Aorta (tissue), 5 donors: ENCODE results near the gene C4orf50. TPM values are rescaled to one million over a fixed set of nuclear protein-coding genes. Genes with fewer than 3 reads are reported as not detected.

ENCODE experiments used
- ATAC-seq: fragments of 200-7000 bp; cut with Tn5 transposase; one replicate; pipeline ENCODE4 v1.9.1; 2022; ENCODE audit warnings: moderate library complexity; ENCODE audit not compliant: low FRiP score
- DNase-seq, 2 donors: peaks; one replicate each; pipeline ENCODE4 v3.0.0-alpha.2; 2020
- H3K27ac ChIP-seq, 2 donors: one replicate each; pipeline ENCODE4 v1.5.1; 2013; ENCODE audit warnings: low read length in 2 of 2, mild to moderate bottlenecking in 2 of 2, moderate library complexity in 2 of 2, control low read depth in 1 of 2, inconsistent platforms in 1 of 2, low read depth in 1 of 2
- H3K27me3 ChIP-seq, 2 donors: one replicate each; pipeline ENCODE4 v1.6.1; 2013; ENCODE audit warnings: control low read depth in 1 of 2, low read length in 1 of 2, mild to moderate bottlenecking in 1 of 2, moderate library complexity in 1 of 2; ENCODE audit not compliant: insufficient read depth in 2 of 2, control insufficient read depth in 1 of 2
- H3K36me3 ChIP-seq, 2 donors: one replicate each; pipeline ENCODE4 v1.6.1; 2013; ENCODE audit warnings: control low read depth in 1 of 2, low read length in 1 of 2, mild to moderate bottlenecking in 1 of 2; ENCODE audit not compliant: insufficient read depth in 2 of 2, control insufficient read depth in 1 of 2
- H3K4me1 ChIP-seq, 2 donors: one replicate each; pipeline ENCODE4 v1.6.1; 2013; ENCODE audit warnings: low read length in 2 of 2, control low read depth in 1 of 2, mild to moderate bottlenecking in 1 of 2, moderate library complexity in 1 of 2; ENCODE audit not compliant: insufficient read depth in 2 of 2, control insufficient read depth in 1 of 2
- H3K4me3 ChIP-seq, 2 donors: one replicate each; pipeline ENCODE4 v1.5.1; 2013; ENCODE audit warnings: low read length in 2 of 2, control low read depth in 1 of 2, mild to moderate bottlenecking in 1 of 2
- H3K9me3 ChIP-seq: one replicate; pipeline ENCODE4 v1.6.1; 2013; ENCODE audit warnings: mild to moderate bottlenecking, low read length; ENCODE audit not compliant: control insufficient read depth
- WGBS, 2 donors: extraction: QIAGEN DNeasy Blood & Tissue Kit; methylation state at CpG; one replicate each; pipeline ENCODE4 v1.1.7; 2013; 5-methylcytosine and 5-hydroxymethylcytosine counted together
- intact Hi-C, 2 donors: fragments of 100-400 bp; cut with DNase I; formaldehyde crosslinking; loops; one replicate each; pipeline versions ENCODE4 v1.14.2 to v1.15.0; 2022
- polyA plus RNA-seq, 2 donors: library from polyadenylated mRNA; stranded (reverse); fragments of 200-250 nt; gene quantifications; one replicate each; pipeline ENCODE4 v1.2.3, GENCODE V29; 2013
- total RNA-seq, 2 donors: library from RNA; stranded (reverse); fragmentation: NEBNext Ultra II Directional; extraction: Animal tissue kit (Norgen Biotek cat#: 25700); gene quantifications; one replicate each; pipeline ENCODE4 v1.2.1, GENCODE V29; 2021
- donor health status: healthy with polysubstance abuse.
- donor health status: Bipolar disorder and iron deficiency.
- donor health status: DM: no; HTN: no; CAD: no.
- donor health status: DM: no; HTN: no; CAD: no.
- donor health status: DM: yes; HTN: yes; CAD: no.

C4orf50 gene
- total and polyA plus RNA-seq, 4 donors = 0.03 to 0.06 TPM; not detected in 2

DNA sequence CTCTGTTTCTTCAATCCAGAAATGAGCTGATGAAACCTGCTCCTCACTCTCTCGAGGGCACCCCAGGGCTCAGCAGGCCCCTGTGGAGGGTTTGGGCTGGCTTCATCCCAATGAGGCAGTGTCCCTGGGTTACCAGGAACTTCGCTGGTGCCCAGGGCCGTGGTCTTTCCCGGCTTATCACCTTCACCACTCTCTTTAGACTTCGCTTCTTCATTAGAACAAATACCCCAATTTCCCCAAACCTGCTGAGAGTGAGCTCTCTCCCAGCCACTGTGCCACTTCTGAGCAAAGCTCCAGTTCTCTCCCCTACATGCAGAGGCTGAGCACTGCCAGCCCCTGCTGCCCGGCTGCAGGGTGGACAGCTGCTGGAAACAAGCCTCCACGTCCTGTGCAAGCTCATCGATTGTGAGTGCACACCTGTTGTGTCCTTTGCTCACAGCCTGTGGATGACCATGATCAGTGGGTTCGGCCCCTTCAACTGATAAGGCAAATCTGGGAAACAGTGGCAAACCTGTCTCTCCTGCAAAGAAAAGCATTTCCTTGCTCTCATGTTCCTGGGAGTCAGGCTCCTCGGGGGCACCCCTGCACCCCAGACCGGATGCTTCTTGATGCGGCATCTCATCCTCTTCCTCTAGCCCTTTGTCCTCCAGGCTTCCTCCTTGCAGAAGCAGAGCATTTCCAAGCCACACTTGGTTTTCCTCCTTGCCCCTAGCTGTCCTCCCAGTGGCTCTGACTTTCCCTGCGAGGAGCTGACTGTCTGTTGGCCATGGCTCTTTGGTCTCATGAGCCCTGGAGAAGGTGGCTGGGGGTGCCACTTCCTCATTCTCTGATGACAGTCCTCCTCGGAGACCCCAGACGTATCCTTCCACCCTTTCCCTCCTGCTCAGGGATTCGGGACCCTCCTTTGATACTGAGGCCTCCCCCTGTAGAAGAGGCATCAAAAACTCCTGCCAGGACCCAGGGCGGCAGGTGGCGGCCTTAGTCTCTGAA is 28.7 kb downstream of the C4orf50 start:
- H3K4me3 ChIP-seq = no peak overlapping the region
- no peaks in the 10 kb centered on the region for H3K9me3 ChIP-seq
- H3K27ac ChIP-seq = no peak overlapping the region
- ATAC-seq (no peak), DNase-seq (no peak)
- no peaks in the 10 kb centered on the region for H3K36me3 ChIP-seq
- no peaks in the 10 kb centered on the region for H3K27me3 ChIP-seq
- intact Hi-C loops = no loop called here
- 76 to 82% methylated on average over 18 of the region's 18 CpGs for WGBS, 2 donors
- no peaks in the 10 kb centered on the region for H3K4me1 ChIP-seq

DNA sequence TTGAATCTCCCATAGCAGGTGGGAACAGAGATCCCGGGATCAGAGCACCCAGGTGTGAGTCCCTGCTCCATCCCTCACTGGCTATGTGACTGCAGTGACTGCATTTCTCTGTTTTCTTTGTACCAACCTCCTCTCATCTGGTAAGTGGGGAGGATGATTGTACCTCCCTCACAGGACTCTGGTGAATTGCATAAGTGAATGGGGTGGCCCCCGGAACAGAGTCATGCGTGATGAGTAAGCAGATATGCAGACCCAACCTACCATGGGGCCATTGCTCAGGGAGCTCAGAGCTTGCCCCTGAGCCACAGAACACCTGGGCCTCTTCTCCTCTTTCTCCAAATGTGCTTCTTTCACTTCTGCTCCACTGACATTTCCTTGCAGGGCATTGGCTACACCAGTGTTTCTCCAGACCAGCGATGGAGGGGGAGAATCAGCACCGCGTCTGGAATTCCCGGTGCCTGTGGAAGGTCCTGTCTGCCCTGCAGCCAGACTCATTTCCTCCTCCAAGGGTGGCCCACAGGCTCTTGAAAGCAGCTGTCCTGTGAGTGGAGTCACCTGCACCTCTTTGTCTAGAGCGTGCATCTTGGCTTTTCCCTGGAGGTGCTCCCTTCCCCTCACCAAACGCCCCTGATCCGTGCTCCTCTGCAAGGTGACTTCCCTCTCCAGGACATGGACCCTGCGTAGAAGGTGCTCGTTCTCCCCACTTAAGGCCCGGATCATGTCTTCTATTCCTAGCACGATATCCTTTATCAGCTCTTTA is 30.0 kb downstream of the C4orf50 start:
- H3K4me3 ChIP-seq = no peak overlapping the region
- no peak overlapping the region for H3K27ac ChIP-seq
- H3K27me3 ChIP-seq = no peaks in the 10 kb centered on the region
- no peaks in the 10 kb centered on the region for H3K36me3 ChIP-seq
- intact Hi-C loops = no loop called here
- WGBS, 2 donors = 79 to 80% methylated on average over 14 of the region's 14 CpGs
- no peaks in the 10 kb centered on the region for H3K4me1 ChIP-seq
- DNase-seq (no peak), ATAC-seq (peak; percentile 15)
- peaks cover 3% of the 10 kb centered on the region for H3K9me3 ChIP-seq

DNA sequence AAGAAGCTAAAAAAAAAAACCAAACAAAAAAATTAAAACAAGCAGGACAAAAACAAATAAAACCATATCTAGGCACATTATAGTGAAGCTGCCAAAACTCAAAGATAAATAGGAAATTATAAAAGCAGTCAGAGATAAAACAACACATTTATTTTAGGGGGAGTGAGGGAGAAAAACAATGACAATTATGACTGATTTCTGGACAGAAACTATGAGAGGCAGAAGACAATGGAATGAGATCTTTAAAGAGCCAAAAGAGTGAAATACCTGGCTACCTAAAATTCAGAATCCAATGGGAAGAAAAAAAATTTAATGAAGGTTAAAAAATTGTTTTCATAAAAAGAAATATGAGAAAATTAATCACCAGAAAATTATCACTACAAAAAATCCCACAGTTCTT is 33.4 kb downstream of the C4orf50 start:
- ATAC-seq (no peak), DNase-seq (no peak)
- no peak overlapping the region for H3K27ac ChIP-seq
- no peaks in the 10 kb centered on the region for H3K4me1 ChIP-seq
- H3K36me3 ChIP-seq = no peaks in the 10 kb centered on the region
- intact Hi-C loops = no loop called here
- H3K9me3 ChIP-seq = peaks cover 6% of the 10 kb centered on the region
- H3K4me3 ChIP-seq = no peak overlapping the region
- no peaks in the 10 kb centered on the region for H3K27me3 ChIP-seq

DNA sequence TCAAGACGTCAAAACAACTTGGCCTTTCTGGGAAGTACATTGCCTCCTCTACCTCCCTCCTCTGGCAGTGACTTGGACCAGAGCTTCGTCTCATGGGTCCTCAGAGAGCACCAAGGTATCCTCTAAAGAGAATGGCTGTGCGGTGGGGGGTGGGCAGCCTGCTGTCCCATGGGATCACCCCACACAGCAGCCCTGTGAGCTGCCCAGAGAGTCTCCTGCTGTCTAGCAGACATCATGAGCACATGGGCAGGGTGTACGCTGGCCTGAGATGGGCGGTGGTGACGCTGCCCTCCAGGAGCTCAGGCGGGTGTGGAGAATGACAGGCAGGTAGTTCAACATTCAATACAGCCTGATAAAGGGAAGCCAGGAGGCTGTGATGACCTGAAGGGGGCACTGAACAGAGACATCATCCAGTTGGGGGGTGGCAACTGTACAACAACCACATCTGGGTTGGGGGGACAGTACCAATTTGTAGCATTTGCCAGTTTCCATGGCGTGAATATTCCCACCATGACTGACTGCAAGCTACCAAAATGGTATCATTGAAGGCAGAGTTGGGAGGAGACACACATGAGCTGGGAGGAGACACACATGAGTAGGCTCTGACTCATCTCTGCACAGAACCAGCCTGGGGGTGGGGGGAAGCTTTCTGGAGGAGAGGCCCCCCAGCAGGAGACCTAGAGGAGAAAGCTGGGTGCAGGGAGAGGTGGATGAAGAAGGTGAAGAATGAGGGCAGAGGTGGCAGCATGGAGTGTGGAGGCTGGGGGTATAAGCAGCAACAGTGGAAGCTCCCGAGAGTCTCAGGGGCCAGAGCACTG is 35.9 kb downstream of the C4orf50 start:
- ATAC-seq = no peak
- no peaks in the 10 kb centered on the region for H3K4me1 ChIP-seq
- no peak overlapping the region for H3K27ac ChIP-seq
- H3K27me3 ChIP-seq = no peaks in the 10 kb centered on the region
- no peak for DNase-seq
- 70 to 76% methylated on average over 9 of the region's 9 CpGs for WGBS, 2 donors
- H3K9me3 ChIP-seq = peaks cover 6% of the 10 kb centered on the region
- no peaks in the 10 kb centered on the region for H3K36me3 ChIP-seq
- intact Hi-C loops = no loop called here
- no peak overlapping the region for H3K4me3 ChIP-seq

DNA sequence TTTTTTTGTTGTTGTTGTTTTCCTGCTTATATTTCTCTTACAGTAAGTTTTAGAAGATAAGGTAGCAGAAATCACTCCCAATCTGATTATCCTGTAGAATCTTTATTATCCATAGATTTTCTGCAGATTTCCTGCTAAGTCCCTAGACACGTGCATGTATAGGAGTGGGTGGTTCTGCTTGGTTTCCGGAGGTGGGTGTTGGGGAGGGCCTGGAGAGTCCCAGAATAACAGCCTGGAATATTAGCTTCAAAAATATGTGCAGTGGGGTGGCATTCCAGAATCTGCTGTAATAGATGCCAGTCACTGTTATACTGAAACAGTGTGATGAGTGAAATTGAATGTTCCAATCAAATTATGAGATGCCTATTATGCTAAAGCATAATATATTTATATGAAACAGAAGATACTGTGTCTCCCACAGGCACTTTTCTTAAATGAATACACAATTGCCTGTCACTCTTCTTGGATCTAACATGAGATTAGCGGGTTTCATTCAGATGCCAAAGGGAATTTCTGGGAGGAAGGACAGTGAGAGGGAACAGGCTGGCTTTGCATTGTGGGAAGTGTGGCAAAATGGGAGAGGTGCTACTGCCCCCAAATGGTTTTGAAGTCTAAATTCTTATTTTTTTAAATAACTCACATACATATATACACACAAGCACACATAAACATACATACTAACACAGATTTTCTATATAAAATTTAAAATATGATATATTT is 37.6 kb downstream of the C4orf50 start:
- WGBS, 2 donors = 21 to 24% methylated on average over 3 of the region's 3 CpGs

DNA sequence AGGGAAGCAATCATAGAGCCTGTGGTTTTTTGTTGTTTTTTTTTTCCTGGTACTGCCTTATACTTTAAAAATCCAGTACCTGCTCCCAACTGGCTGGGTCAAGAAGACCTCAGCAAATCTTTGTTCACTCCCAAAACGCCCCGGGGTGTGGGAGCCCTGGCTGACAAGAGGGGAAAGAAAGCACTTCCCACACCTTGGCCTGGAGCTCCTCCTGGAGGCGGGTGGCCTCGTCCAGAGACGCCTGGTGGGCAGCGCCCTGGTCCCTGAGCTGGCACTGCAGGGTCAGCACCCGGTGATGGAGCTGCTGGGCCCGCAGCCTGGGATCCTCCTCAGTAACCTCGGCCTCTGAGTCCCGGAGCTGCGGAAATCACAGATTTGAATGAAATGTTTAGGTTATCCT is 38.2 kb downstream of the C4orf50 start:
- peaks cover 6% of the 10 kb centered on the region for H3K9me3 ChIP-seq
- ATAC-seq (peak; percentile 70), DNase-seq (no peak)
- no peak overlapping the region for H3K27ac ChIP-seq
- intact Hi-C loops = no loop called here
- H3K36me3 ChIP-seq = no peaks in the 10 kb centered on the region
- no peaks in the 10 kb centered on the region for H3K27me3 ChIP-seq
- H3K4me3 ChIP-seq = no peak overlapping the region
- WGBS, 2 donors = 17 to 19% methylated on average over 11 of the region's 11 CpGs
- no peaks in the 10 kb centered on the region for H3K4me1 ChIP-seq

More for the DNA sequence above, 37.6 kb downstream of the C4orf50 start:
- Histone ChIP-seq H3K9me3 (peaks cover 6% of the 10 kb centered on the region), H3K27ac (no peak overlapping the region), H3K4me3 (no peak overlapping the region), H3K36me3 (no peaks in the 10 kb centered on the region), H3K4me1 (no peaks in the 10 kb centered on the region), H3K27me3 (no peaks in the 10 kb centered on the region)
- ATAC-seq = no peak
- no peak for DNase-seq
- intact Hi-C loops = no loop called here

DNA sequence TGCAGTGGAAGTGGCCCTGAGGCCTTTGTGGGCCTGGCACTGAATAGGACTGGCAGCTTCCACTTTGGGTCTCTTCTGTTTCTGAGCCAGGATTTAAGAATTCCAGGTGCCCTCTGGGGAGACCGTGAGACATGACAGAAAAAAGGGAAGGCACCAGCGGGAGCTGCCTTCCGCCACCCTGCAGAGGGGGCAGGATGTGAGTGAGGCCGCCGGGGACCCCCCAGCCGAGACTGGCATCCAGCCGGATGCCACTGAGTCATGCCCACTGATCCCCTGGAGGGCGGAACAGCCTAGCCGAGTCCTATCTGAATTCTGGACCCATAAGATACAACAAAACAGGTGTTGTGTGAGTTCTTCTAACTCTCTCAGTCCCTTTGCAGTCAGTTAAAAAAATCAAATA is 41.3 kb downstream of the C4orf50 start:
- no peaks in the 10 kb centered on the region for H3K9me3 ChIP-seq
- intact Hi-C loops = no loop called here
- WGBS, 2 donors = 70 to 71% methylated on average over 9 of the region's 9 CpGs

DNA sequence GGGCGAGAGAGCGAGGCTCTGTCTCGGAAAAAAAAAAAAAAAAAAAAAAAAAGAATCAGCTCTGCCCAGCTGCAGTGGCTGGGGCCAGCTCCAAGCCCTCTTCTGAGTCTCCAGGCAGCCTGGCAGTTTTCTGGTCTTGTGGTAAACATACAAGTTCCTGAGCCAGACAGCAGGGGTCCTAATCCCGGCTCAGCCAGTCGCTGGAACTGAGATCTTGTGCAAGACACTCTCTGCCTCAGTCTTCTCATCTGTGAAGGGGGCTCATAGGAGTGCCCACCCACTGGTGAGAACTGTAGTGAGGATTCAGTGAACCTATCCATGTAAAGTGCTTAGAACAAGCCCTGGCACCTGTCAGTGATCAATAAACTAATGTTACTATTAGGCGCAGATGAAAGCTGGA is 41.8 kb downstream of the C4orf50 start:
- intact Hi-C loops = no loop called here
- ATAC-seq (no peak), DNase-seq (no peak)
- H3K27me3 ChIP-seq = no peaks in the 10 kb centered on the region
- WGBS, 2 donors = 77 to 81% methylated on average over 6 of the region's 6 CpGs
- no peaks in the 10 kb centered on the region for H3K36me3 ChIP-seq
- no peak overlapping the region for H3K27ac ChIP-seq
- H3K4me3 ChIP-seq = no peak overlapping the region
- H3K9me3 ChIP-seq = no peaks in the 10 kb centered on the region
- no peaks in the 10 kb centered on the region for H3K4me1 ChIP-seq

More for the DNA sequence above, 41.3 kb downstream of the C4orf50 start:
- DNase-seq = peak in 1 of 2 donors; percentile 51
- H3K4me1 ChIP-seq = no peaks in the 10 kb centered on the region
- ATAC-seq = no peak
- H3K27ac ChIP-seq = no peak overlapping the region
- no peaks in the 10 kb centered on the region for H3K36me3 ChIP-seq
- no peak overlapping the region for H3K4me3 ChIP-seq
- no peaks in the 10 kb centered on the region for H3K27me3 ChIP-seq
